ENCODE measurements around the gene ZNF646. TPM values are rescaled to one million over a fixed set of nuclear protein-coding genes. Genes with fewer than 3 reads are reported as not detected.

ZNF646 gene
- total RNA-seq, 6 experiments from 2014 or later, result 13.0 to 16.3 (median 14.7) TPM

GRCh38 chr16:31111881-31112466 lies 37.8 kb downstream of the ZNF646 start:
- DNase-seq, result no peak
- Mint-ChIP-seq H3K36me3 (ENCODE audit: low read depth) (peaks cover 19% of the 10 kb centered on the region), H3K9me3 (no peaks in the 10 kb centered on the region), H3K27me3 (ENCODE audit: insufficient read depth) (peaks cover 2% of the 10 kb centered on the region), H3K27ac (no peak overlapping the region), H3K4me3 (no peak overlapping the region), H3K4me1 (ENCODE audit: low read depth) (peaks cover 15% of the 10 kb centered on the region)
- no peak for TF ChIP-seq CTCF (IDR thresholded peaks at IDR 0.05)

- Mint-ChIP-seq H3K27me3 (ENCODE audit: insufficient read depth) (peaks cover 2% of the 10 kb centered on the region), H3K36me3 (ENCODE audit: low read depth) (peaks cover 19% of the 10 kb centered on the region), H3K4me1 (ENCODE audit: low read depth) (peaks cover 10% of the 10 kb centered on the region), H3K9me3 (no peaks in the 10 kb centered on the region), H3K27ac (no peak overlapping the region), H3K4me3 (no peak overlapping the region)
- no peak for TF ChIP-seq CTCF (IDR thresholded peaks at IDR 0.05)
- no peak for DNase-seq
These were observed 38.5 kb downstream of the ZNF646 start for GRCh38 chr16:31112711-31113110.

- Mint-ChIP-seq H3K9me3 (no peaks in the 10 kb centered on the region), H3K4me3 (no peak overlapping the region), H3K27ac (no peak overlapping the region), H3K4me1 (ENCODE audit: low read depth) (peaks cover 9% of the 10 kb centered on the region), H3K36me3 (ENCODE audit: low read depth) (peaks cover 19% of the 10 kb centered on the region), H3K27me3 (ENCODE audit: insufficient read depth) (peaks cover 6% of the 10 kb centered on the region)
- TF ChIP-seq CTCF (IDR thresholded peaks at IDR 0.05), result no peak
- DNase-seq, result no peak
These were observed 39.2 kb downstream of the ZNF646 start for GRCh38 chr16:31113121-31114120.

GRCh38 chr16:31114468-31114867 lies 40.2 kb downstream of the ZNF646 start:
- H3K4me1 Mint-ChIP-seq (ENCODE audit: low read depth), result peaks cover 16% of the 10 kb centered on the region
- no peak overlapping the region for H3K4me3 Mint-ChIP-seq
- DNase-seq, result no peak
- H3K9me3 Mint-ChIP-seq, result no peaks in the 10 kb centered on the region
- H3K27me3 Mint-ChIP-seq (ENCODE audit: insufficient read depth), result peaks cover 6% of the 10 kb centered on the region
- peaks cover 18% of the 10 kb centered on the region for H3K36me3 Mint-ChIP-seq (ENCODE audit: low read depth)
- no peak for TF ChIP-seq CTCF (IDR thresholded peaks at IDR 0.05)
- H3K27ac Mint-ChIP-seq, result no peak overlapping the region

GRCh38 chr16:31117384-31118222 lies 43.4 kb downstream of the ZNF646 start, which contains the start of gene KAT8:
Gene KAT8, plus strand, starts transcription at chr16:31117664. Its CDS starts 18 bp downstream, at chr16:31117682.
- peak; percentile 99 for DNase-seq
- Mint-ChIP-seq H3K27me3 (ENCODE audit: insufficient read depth) (peaks cover 6% of the 10 kb centered on the region), H3K9me3 (no peaks in the 10 kb centered on the region), H3K4me3 (peak within 1 kb of the TSS; percentile 91), H3K36me3 (ENCODE audit: low read depth) (peaks cover 12% of the 10 kb centered on the region), H3K4me1 (ENCODE audit: low read depth) (peaks cover 14% of the 10 kb centered on the region), H3K27ac (peak within 1 kb of the TSS; percentile 99)
- no peak for TF ChIP-seq CTCF (IDR thresholded peaks at IDR 0.05)

Data from HFFc6 (cell line).